Measurements from ENCODE around the gene ABLIM2.

DNA sequence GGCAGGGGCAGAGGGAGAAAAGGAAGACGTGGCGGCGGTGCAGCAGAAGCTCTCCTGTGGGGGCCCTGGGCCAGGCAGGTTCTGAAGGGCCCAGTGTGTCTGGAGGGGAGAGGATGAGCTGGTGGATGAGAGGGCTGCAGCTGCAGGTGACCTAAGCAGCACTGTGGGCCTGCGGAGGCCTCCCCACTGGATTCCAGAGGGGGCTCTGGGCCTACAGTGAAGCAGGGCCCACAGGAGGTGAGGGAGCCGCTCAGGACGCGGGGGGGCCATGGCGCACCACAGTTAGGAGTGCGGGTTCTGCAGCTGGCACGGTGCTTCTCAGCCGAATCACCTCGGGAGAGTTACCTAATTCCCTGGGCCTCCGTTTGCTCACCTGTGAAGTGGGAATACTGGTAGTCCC, 10.5 kb downstream of the ABLIM2 start:
- TF ChIP-seq, protein P1, sequence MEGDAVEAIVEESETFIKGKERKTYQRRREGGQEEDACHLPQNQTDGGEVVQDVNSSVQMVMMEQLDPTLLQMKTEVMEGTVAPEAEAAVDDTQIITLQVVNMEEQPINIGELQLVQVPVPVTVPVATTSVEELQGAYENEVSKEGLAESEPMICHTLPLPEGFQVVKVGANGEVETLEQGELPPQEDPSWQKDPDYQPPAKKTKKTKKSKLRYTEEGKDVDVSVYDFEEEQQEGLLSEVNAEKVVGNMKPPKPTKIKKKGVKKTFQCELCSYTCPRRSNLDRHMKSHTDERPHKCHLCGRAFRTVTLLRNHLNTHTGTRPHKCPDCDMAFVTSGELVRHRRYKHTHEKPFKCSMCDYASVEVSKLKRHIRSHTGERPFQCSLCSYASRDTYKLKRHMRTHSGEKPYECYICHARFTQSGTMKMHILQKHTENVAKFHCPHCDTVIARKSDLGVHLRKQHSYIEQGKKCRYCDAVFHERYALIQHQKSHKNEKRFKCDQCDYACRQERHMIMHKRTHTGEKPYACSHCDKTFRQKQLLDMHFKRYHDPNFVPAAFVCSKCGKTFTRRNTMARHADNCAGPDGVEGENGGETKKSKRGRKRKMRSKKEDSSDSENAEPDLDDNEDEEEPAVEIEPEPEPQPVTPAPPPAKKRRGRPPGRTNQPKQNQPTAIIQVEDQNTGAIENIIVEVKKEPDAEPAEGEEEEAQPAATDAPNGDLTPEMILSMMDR (IDR thresholded peaks at IDR 0.05; ENCODE audit: insufficient read depth, low read length, poor library complexity, severe bottlenecking) = no peak
- no peak for TF ChIP-seq EZH2phosphoT487 (conservative IDR thresholded peaks at IDR 0.05; ENCODE audit: low read length)
